ENCODE data around the gene EPHB6.

Gene EPHB6

GRCh38 chr7:142898377-142899170, 43.7 kb downstream of the EPHB6 start:
- no peak for DNase-seq

- DNase-seq: no peak
These were observed 44.8 kb downstream of the EPHB6 start for GRCh38 chr7:142899661-142900060.

- no peak for DNase-seq
These were observed 46.8 kb downstream of the EPHB6 start for GRCh38 chr7:142901426-142902259.

DNA sequence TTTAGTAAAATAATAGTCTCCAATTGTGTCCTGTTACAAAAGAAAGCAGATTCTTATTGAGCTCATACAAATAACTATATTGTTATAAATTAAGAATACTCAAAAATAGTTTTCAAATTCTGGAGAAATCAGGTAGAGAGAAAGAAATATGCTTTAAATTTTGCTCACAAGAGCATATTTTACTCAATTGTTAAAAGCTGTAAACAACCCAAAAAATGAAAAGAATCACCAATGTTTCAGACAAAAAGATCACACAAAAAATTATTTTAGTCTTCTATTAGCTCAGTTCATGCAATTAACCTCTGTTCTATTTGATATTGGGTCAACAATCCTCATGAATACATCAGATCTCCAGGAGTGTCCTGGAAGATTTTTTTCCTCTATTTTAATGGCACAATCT, 49.3 kb downstream of the EPHB6 start:
- no peak for DNase-seq

GRCh38 chr7:142905759-142906158, 50.9 kb downstream of the EPHB6 start:
- DNase-seq: no peak

DNA sequence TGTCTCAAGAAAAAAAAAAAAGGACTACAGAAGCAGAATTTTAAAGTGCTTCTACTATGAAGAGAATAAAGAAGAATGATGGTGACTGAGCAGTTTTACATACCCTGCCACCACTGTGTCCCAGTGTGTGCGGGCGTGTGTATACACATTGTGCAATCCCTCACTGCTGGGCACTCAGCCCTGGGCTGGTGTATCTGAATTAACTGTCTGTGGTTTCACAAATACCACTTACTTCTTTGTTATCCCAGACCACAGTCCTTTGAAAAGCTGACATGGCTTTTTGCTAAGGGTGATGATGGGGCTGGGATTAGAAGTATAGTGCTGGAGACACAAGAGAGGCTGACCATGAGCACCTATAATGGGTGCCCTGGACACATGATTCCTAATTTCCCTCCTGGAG, 51.8 kb downstream of the EPHB6 start:
- no peak for DNase-seq

DNA sequence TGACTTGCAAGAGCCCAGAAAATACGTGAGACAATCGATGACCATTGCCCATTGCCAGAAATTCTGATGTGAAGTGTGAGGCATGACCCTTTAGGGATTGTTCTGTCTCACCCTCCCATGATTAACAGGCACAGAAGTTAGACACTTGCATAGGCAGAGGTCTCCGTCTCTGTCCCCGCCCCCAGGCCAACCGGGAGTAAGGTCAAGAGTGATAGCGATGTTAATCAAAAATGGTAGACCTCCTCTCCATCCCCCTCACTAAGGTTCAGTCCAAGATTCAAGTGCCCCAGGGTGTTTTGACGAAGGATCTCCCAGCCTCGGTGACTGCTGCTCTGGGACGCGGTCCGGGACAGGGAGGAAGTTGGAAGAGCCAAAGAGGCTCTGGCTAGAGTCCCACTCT, 53.4 kb downstream of the EPHB6 start:
- DNase-seq: no peak

- DNase-seq: no peak
These were observed 54.3 kb downstream of the EPHB6 start for GRCh38 chr7:142908921-142909890.

DNA sequence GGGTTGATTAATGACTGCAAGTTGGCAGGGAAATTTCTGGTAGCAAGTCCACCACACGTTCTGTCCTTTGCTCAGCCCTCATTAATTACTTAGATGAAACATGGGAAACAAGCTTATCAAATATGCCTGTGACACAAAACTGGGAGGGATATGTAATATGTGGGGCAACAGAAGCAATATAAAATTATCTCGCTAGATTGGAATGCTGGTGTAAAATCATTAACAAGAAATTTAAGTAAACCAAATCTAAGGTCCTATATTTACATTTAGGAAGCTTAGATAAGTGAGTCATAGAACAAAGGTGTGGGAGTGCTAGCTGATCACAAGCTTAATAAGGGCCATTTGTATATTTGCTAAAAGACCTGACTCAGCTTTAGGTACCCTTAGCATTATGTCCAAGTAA, 55.2 kb downstream of the EPHB6 start:
- DNase-seq: no peak

- DNase-seq: no peak
These were observed 55.6 kb downstream of the EPHB6 start for GRCh38 chr7:142910481-142910880.

DNA sequence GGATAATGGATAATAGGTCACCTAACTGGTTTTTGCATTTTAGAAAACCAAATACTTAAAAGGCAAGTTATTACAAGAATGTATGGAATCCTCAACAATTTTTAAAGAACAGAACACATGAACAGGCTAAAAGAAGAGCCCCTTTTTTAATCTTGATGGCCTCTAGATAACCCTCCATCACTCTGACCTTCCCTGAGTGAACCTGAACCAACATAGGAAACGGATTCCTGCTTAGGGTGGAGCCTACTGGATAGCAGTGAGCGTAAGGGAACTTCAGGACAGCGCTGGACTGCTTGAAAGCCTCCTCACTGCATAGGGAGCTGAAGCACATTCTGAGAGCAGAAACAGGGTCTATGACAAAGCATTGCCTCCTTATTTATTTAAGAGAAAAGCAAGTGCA, 58.2 kb downstream of the EPHB6 start:
- DNase-seq: no peak

- DNase-seq: no peak
These were observed 58.7 kb downstream of the EPHB6 start for GRCh38 chr7:142913566-142913965.

DNA sequence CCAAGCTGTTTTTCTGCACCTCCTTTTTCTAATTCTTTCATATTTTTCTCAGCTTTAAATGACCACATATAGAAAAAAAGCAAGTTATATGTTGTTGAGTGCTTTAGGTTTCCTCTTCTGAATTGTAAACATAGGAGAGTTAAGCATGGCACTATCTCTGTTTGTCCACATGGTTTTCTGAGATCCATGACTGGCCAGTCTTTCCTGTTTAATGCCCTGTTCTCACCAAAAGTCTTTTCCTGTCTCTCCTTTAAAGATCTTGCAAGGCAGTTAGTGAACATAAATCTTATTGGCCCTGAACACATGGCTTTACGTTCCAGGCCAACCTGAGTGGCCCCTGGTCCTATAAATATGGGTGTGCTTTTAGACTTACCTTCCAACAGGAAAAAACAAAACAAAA, 59.2 kb downstream of the EPHB6 start:
- DNase-seq: no peak

DNA sequence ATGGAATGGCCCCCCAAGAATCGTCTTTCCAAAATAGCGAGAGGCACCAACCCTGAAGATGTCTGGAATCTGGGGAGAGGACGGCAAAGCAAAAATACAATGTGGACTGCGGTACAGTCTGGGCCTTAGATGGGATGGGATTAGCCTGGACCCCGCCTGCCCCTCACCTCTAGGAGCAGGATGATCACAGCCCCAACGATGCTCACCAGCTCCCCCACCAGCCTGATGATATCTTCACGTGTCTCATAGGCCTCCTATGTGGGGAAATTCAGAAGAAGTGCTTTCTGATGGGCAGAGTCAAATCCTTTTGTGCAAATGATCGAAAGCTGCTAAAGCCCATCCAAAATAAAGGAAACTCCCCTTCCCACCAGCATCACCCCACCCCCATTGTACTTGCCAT, 60.4 kb downstream of the EPHB6 start:
- DNase-seq: no peak

- no peak for DNase-seq
These were observed 61.6 kb downstream of the EPHB6 start for GRCh38 chr7:142916508-142916907.

DNA sequence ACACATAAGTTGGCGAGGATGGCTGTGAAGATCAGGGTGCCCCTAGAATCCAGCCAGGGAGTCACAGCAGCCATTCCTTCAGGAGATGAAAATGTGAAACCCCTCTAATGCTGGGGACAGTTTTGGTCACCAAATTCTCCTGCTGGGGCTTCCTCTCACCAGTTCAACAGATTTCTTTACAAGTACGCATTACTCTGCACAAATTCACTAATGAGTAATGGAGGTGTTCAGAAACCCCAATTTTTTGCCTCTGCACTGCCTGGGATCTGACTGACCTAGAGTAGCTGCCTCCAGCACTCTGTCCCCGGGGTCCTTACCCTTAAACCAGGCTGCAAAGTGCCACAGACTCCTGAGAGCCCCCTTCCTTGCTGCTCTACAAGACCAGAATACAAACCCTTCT, 62.6 kb downstream of the EPHB6 start:
- no peak for DNase-seq

GRCh38 chr7:142918901-142919300, 64.0 kb downstream of the EPHB6 start:
- DNase-seq: no peak

DNA sequence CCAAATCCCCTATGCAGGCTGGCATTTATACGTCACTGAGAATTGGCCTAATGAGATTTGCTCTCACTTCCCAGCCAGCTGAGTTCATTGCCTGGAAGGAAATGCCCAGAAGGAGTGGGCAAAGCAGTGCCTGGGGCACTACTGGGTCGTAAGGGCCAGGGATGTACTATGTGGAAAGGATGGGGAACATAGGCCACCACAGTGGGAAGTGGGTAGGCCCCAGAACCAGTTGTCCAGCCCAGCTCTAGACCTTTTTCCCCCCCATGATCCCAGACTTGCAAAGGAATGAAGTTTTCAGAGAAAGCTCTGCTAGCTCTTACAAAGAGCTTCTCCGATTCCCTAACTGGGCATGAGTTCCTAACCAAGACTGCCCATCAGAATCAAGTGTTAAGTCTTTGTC, 64.8 kb downstream of the EPHB6 start:
- no peak for DNase-seq

Measured in HCEC 1CT (cell line).